GM12878 (cell line): ENCODE data around the gene ZNF837. TPM values are rescaled to one million over a fixed set of nuclear protein-coding genes. Genes with fewer than 3 reads are reported as not detected.

Source experiments
- ATAC-seq: fragments of 200-7000 bp; cut with Tn5 transposase; 3 replicates; pipeline ENCODE4 v1.9.1; 2020; ENCODE audit warnings: mild to moderate bottlenecking, moderate library complexity
- BruUV-seq: library from RNA; stranded (reverse); fragments of 400-500 nt; replicated peaks from 2 replicates; lab custom pipeline; 2021; lab: Mats Ljungman, UMichigan
- CTCF ChIA-PET: fragments of 300-600 bp; sonication (Branson Sonifier 250); formaldehyde crosslinking; extraction: SDS; loops from one replicate; lab custom pipeline; 2021; ENCODE audit warnings: inconsistent platforms; lab: Yijun Ruan, JAX
- POLR2A ChIA-PET: fragments of 350-600 bp; formaldehyde crosslinking; extraction: SDS; loops from one replicate; lab custom pipeline; 2021; ENCODE audit warnings: inconsistent platforms; lab: Charles Lee
- RAD21 ChIA-PET: fragments of 300-600 bp; sonication (Branson Sonifier 250); formaldehyde crosslinking; loops from one replicate; lab custom pipeline; 2023; ENCODE audit warnings: antibody characterized with exemption; ENCODE audit not compliant: unreplicated experiment; lab: Charles Lee
- SMC1A ChIA-PET: fragments of 300-600 bp; sonication (Branson Sonifier 250); formaldehyde crosslinking; loops from one replicate; lab custom pipeline; 2023; ENCODE audit not compliant: unreplicated experiment, uncharacterized antibody; lab: Charles Lee
- DNase-seq: peaks from one replicate; pipeline ENCODE4 v3.0.0-alpha.2; 2011; ENCODE audit warnings: low read depth, low spot score
- FAIRE-seq: peaks from 3 replicates; lab custom pipeline; 2011; peaks lifted over from hg19 to GRCh38; lab: Jason Lieb, UNC
- H2AFZ ChIP-seq: 2 replicates; pipeline ENCODE4 v1.6.0; 2011; ENCODE audit warnings: low read depth, low read length, control low read depth; ENCODE audit not compliant: control insufficient read depth
- H3K27ac ChIP-seq: 2 replicates; pipeline ENCODE4 v1.5.1; 2011; ENCODE audit warnings: control low read depth; ENCODE audit not compliant: control insufficient read depth, insufficient read depth
- H3K27me3 ChIP-seq, 2 experiments: replicated peaks in 1 of 2; 2 replicates each; pipeline versions ENCODE4 v1.6.0 to v1.6.1; 2011; ENCODE audit warnings: low read length in 1 of 2; ENCODE audit not compliant: control insufficient read depth in 2 of 2, insufficient read depth in 2 of 2
- H3K36me3 ChIP-seq, 2 experiments: 2 replicates each; pipeline ENCODE4 v1.5.1; 2011; ENCODE audit warnings: low read length in 1 of 2; ENCODE audit not compliant: control insufficient read depth in 2 of 2, insufficient read depth in 2 of 2
- H3K4me1 ChIP-seq: 2 replicates; pipeline ENCODE4 v1.6.1; 2011; ENCODE audit warnings: mild to moderate bottlenecking, low read length, moderate library complexity, mixed read lengths; ENCODE audit not compliant: control insufficient read depth, insufficient read depth
- H3K4me2 ChIP-seq: 2 replicates; pipeline ENCODE4 v1.6.0; 2011; ENCODE audit warnings: control low read depth; ENCODE audit not compliant: control insufficient read depth, insufficient read depth
- H3K4me3 ChIP-seq: fragments of 200-600 bp; sonication (generic); 2 replicates; pipeline ENCODE4 v1.5.1; 2016
- H3K79me2 ChIP-seq: 2 replicates; pipeline ENCODE4 v1.6.0; 2011; ENCODE audit warnings: low read length; ENCODE audit not compliant: control insufficient read depth, insufficient read depth
- H3K9ac ChIP-seq: 2 replicates; pipeline ENCODE4 v1.8.0; 2011; ENCODE audit warnings: low read length, control low read depth, mixed read lengths; ENCODE audit not compliant: control insufficient read depth, insufficient read depth
- H3K9me3 ChIP-seq: replicated peaks from 3 replicates; pipeline ENCODE4 v1.5.1; 2011; ENCODE audit warnings: mild to moderate bottlenecking, low read length; ENCODE audit not compliant: control insufficient read depth, insufficient read depth
- H4K20me1 ChIP-seq: 2 replicates; pipeline ENCODE4 v1.6.0; 2011; ENCODE audit not compliant: control insufficient read depth, insufficient read depth
- HDGF ChIP-seq: fragments of 450-650 bp; IDR thresholded peaks from 2 replicates; pipeline ENCODE4 v1.6.1; 2016; ENCODE audit warnings: antibody characterized with exemption
- POLR2AphosphoS2 ChIP-seq: IDR thresholded peaks from 2 replicates; pipeline ENCODE4 v1.6.1; 2011; ENCODE audit warnings: low read depth, mild to moderate bottlenecking, low read length, improper control_type of control experiment, moderate library complexity
- RFX5 ChIP-seq: IDR thresholded peaks from 2 replicates; pipeline ENCODE4 v1.6.1; 2011; ENCODE audit warnings: low read depth, low read length, improper control_type of control experiment
- WRNIP1 ChIP-seq: IDR thresholded peaks from 2 replicates; pipeline ENCODE4 v1.6.1; 2011; ENCODE audit warnings: low read depth, low read length, improper control_type of control experiment, borderline replicate concordance
- whole genome bisulfite sequencing: methylation state at CpG from one replicate; pipeline ENCODE4 v1.1.6; 2016; ENCODE audit warnings: low lambda C conversion rate; ENCODE audit not compliant: insufficient replicate concordance, insufficient coverage; ENCODE audit errors: missing lambda C conversion rate; 5-methylcytosine and 5-hydroxymethylcytosine counted together
- in situ Hi-C: fragments of 300-500 bp; cut with MboI; formaldehyde crosslinking; loops from 9 replicates; pipeline ENCODE4 v1.14.3; 2018; ENCODE audit warnings: mixed read lengths
- intact Hi-C: fragments of 100-400 bp; cut with micrococcal nuclease; formaldehyde crosslinking; loops from one replicate; pipeline ENCODE4 v1.14.2; 2022; ENCODE audit not compliant: unreplicated experiment
- polyA plus RNA-seq, 11 experiments: library from polyadenylated mRNA; depleted of rRNA in 4 of 11; unstranded in 6 of 11; stranded (reverse) in 5 of 11; fragments of >200 nt; fragmentation: Nextera tagmentation in 4 of 11; fragmentation: Illumina TruSeq in 1 of 11; extraction: Ambion mirVana in 4 of 11; extraction: Trizol in 1 of 11; gene quantifications; 1 replicate in 1 of 11; 2 replicates in 10 of 11; pipeline versions ENCODE4 v1.2.1 to v1.2.3, GENCODE V29; 2011 to 2016; ENCODE audit warnings: inconsistent platforms in 2 of 11, missing spikeins in 2 of 11, low read depth in 1 of 11
- total RNA-seq, 4 experiments: library from RNA; depleted of rRNA in 3 of 4; stranded (reverse); fragments of >200 nt in 3 of 4; fragmentation: Illumina TruSeq in 1 of 4; extraction: Trizol in 1 of 4; gene quantifications; 2 replicates each; pipeline versions ENCODE4 v1.2.1 to v1.2.3, GENCODE V29; 2013 to 2021

Gene ZNF837
- total and polyA plus RNA-seq, 10 of the 15 experiments (the other 5 are each of a cell fraction or from before 2014, with no cell fraction given), result 0.07 to 2.9 (median 2.0) TPM; not detected in 2

DNA sequence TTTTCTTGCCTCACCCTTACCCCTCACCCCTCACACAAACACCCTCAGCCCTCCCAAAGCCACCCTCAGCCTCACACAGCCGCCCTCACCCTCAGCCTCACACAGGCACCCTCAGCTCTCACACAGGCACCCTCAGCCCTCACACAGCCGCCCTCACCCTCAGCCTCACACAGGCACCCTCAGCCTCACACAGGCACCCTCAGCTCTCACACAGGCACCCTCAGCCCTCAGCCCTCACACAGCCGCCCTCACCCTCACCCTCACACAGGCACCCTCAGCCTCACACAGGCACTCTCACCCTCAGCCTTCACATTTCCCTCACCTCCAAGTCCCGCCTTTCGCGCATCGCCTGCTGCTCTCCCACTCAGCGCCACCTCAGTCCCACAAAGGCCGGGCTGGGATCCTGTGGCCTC is 54.3 kb downstream of the ZNF837 start:
- FAIRE-seq (peak; percentile 90), DNase-seq (no peak)
- RAD21 ChIA-PET, result interaction anchor here (0.6 to 1.7 kb wide), 6 partner anchors 20 to 193 kb away, joined by 3 to 7 read pairs (median 6); partner anchors contain the start of genes ZBTB45, ZNF497, ZNF584 and ZNF837
- peaks cover 21% of the 10 kb centered on the region for H3K79me2 ChIP-seq
- WGBS, result 3% methylated on average over 9 of the region's 9 CpGs
- H3K27me3 ChIP-seq, result no peaks in the 10 kb centered on the region
- no peaks in the 10 kb centered on the region for H3K9me3 ChIP-seq
- BruUV-seq, result no TSS peak
- H3K4me1 ChIP-seq, result peaks cover 5% of the 10 kb centered on the region
- in situ Hi-C loops (no loop called here), intact Hi-C loops (loop anchor here (2.0 to 5.0 kb wide), 4 partner anchors 22 to 191 kb away; partner anchors contain the start of genes ERVK3-1, ZBTB45, ZNF324 and ZNF837)
- TF ChIP-seq POLR2AphosphoS2 (no peak), RFX5 (no peak), HDGF (peak; percentile 87; the same call in 1 of the 2 replicates), WRNIP1 (no peak)
- TF ChIP-seq, all 136 proteins: peak for 1
- H3K9ac ChIP-seq, result peak overlapping the region; percentile 74
- no peaks in the 10 kb centered on the region for H4K20me1 ChIP-seq
- H2AFZ ChIP-seq, result peak overlapping the region; percentile 98
- no peaks in the 10 kb centered on the region for H3K36me3 ChIP-seq
- ChIA-PET CTCF (interaction anchor here (0.6 to 1.4 kb wide), 6 partner anchors 20 to 871 kb away, joined by 3 to 7 read pairs (median 3); partner anchors contain the start of genes ZBTB45 and ZNF544), POLR2A (interaction anchor here (0.7 to 1.7 kb wide), 6 partner anchors 10 to 55 kb away, joined by 3 to 10 read pairs (median 4); partner anchors contain the start of genes ERVK3-1 and ZNF497), SMC1A (interaction anchor here (0.9 to 1.2 kb wide), 3 partner anchors 21 to 38 kb away, joined by 3 to 5 read pairs (median 4); partner anchors contain the start of gene ZNF497)
- peak overlapping the region; percentile 70 for H3K4me2 ChIP-seq
- peak; percentile 72 for ATAC-seq
- H3K4me3 ChIP-seq, result peak overlapping the region; percentile 74
- H3K27ac ChIP-seq, result peak overlapping the region; percentile 79
